Heart left ventricle (tissue), 16 donors: ENCODE measurements around the gene LPAR3. TPM values are rescaled to one million over a fixed set of nuclear protein-coding genes. Genes with fewer than 3 reads are reported as not detected.

Experiments
- ATAC-seq, 4 donors: fragments of 200-7000 bp; cut with Tn5 transposase; one replicate each; pipeline ENCODE4 v1.9.1; 2020 to 2022; ENCODE audit warnings: moderate library complexity in 4 of 4, mild to moderate bottlenecking in 3 of 4, moderate number of reproducible peaks in 1 of 4
- DNase-seq, 5 donors: peaks; one replicate each; pipeline ENCODE4 v3.0.0-alpha.2; 2020
- H3K27ac ChIP-seq, 12 donors: fragments of 200-600 bp; sonication (generic) in 4 of 12; one replicate each; pipeline versions ENCODE4 v1.5.0 to v1.8.0; 2016 to 2022; ENCODE audit warnings: mild to moderate bottlenecking in 2 of 12
- H3K27me3 ChIP-seq, 9 donors: fragments of 200-600 bp; sonication (generic) in 2 of 9; one replicate each; pipeline versions ENCODE4 v1.5.1 to v1.8.0; 2016 to 2022; ENCODE audit warnings: mild to moderate bottlenecking in 3 of 9
- H3K36me3 ChIP-seq, 9 donors: fragments of 200-600 bp; sonication (generic) in 2 of 9; one replicate each; pipeline versions ENCODE4 v1.5.0 to v1.8.0; 2018 to 2022; ENCODE audit warnings: mild to moderate bottlenecking in 2 of 9
- H3K4me1 ChIP-seq, 12 donors: fragments of 200-600 bp; sonication (generic) in 4 of 12; one replicate each; pipeline versions ENCODE4 v1.5.0 to v1.8.0; 2016 to 2022; ENCODE audit warnings: mild to moderate bottlenecking in 3 of 12
- H3K4me3 ChIP-seq, 12 donors: fragments of 200-600 bp; sonication (generic) in 4 of 12; one replicate each; pipeline versions ENCODE4 v1.5.0 to v1.8.0; 2017 to 2022; ENCODE audit warnings: mild to moderate bottlenecking in 9 of 12, moderate library complexity in 4 of 12
- H3K9me3 ChIP-seq, 12 donors: fragments of 200-600 bp; sonication (generic) in 4 of 12; one replicate each; pipeline versions ENCODE4 v1.5.0 to v1.8.0; 2016 to 2022; ENCODE audit warnings: mild to moderate bottlenecking in 1 of 12
- POLR2A ChIP-seq, 2 donors: fragments of 450-650 bp; IDR thresholded peaks; one replicate each; pipeline ENCODE4 v1.6.1; 2017; ENCODE audit warnings: antibody characterized with exemption in 2 of 2, mild to moderate bottlenecking in 2 of 2, moderate library complexity in 2 of 2
- WGBS, 4 donors: extraction: QIAGEN DNeasy Blood & Tissue Kit in 2 of 4; methylation state at CpG; one replicate each; pipeline versions ENCODE4 v1.1.5 to v1.1.7; 2013 to 2018; 5-methylcytosine and 5-hydroxymethylcytosine counted together
- intact Hi-C, 10 donors: fragments of 100-400 bp; cut with DNase I; formaldehyde crosslinking; loops; one replicate each; pipeline versions ENCODE4 v1.11.1 to v1.14.2; 2022
- polyA plus RNA-seq, 2 donors: library from polyadenylated mRNA; stranded (reverse); fragments of 200-250 nt; gene quantifications; one replicate each; pipeline ENCODE4 v1.2.3, GENCODE V29; 2013
- total RNA-seq, 9 donors: library from RNA; depleted of rRNA in 2 of 9; stranded (reverse); fragments of >200 nt in 2 of 9; fragmentation: NEBNext Ultra II Directional in 3 of 9; extraction: Animal tissue kit (Norgen Biotek cat#: 25700) in 3 of 9; gene quantifications; one replicate each; pipeline versions ENCODE4 v1.1.0 to v1.2.4, GENCODE V29; 2016 to 2023
- TF ChIP-seq, protein P1 (sequence below), 12 donors: fragments of 200-600 bp; sonication (generic) in 4 of 12; IDR thresholded peaks; one replicate each; pipeline versions ENCODE4 v1.5.0 to v1.8.0; 2018 to 2022; ENCODE audit warnings: antibody characterized with exemption in 12 of 12, mild to moderate bottlenecking in 5 of 12
- donor health status: ischemic (EF 13 %, LVEDD 7.1; RV severe dilation, severe dysfunction).
- donor health status: healthy with polysubstance abuse.
- donor health status: DM: no; HTN: yes; CAD: no.
- donor health status: DM: no; HTN: no; CAD: no.
- donor health status: ischemic (EF 25% LVEDD 6.9; RV normal size, moderate dysfunction).
- donor health status: ischemic (EF 25% LVEDD 5.7; RV mildly dilated, moderate dysfunction).
- donor health status: healthy.
- donor health status: DM: yes; HTN: yes; CAD: no.
- donor health status: ischemic (EF 35%, LVEDD 5.7; RV mildly dilated, moderate dysfunction).
- donor health status: nonischemic (EF 11% LVEDD 7.7; RV severe dilation, severe dysfunction).
- donor health status: DM: yes; HTN: yes; CAD: no.
- donor health status: PGD.
- donor health status: ischemic (EF 29% LVEDD 5.4; RV normal size, mild dysfunction).
- donor health status: nonischemic (EF 23%, LVEDD 6.1; RV moderate dilation, normal function).

The LPAR3 gene
- total and polyA plus RNA-seq, 11 donors = 5.9 to 25.0 (median 11.5) TPM

DNA sequence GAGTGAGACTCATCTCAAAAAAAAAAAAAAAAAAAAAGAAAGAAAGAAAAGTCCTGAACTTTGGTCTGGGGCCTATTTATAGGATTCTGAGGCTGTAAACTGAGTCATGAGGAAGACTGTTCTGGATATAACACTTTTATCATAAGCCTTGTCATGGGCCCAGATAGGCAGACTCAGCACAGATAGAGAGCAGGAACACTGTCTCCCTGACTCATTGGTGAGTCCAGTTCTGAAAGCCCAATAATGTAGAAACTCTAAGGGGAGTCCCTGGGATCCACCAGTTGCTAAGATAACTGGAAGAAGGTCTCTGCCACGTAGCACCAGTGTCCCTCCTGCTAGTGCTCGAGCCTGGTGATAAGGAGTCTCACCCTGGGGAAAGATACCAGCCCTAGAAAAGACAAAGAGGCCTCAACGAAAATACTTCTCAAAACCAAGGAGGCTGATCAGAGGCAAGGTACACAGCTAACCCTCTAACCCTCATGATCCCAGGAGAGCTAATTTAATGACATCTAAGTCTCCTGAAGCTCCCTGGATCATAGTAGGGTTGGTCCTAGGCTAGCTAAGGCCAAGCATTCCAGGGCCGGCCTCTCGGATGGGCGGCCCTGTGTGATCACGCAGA is 43.5 kb downstream of the LPAR3 start:
- Histone ChIP-seq H3K4me1 (peaks cover 0 to 31% (median 6%) of the 10 kb centered on the region in 12 donors), H3K4me3 (no peak overlapping the region), H3K9me3 (no peaks in the 10 kb centered on the region), H3K36me3 (no peaks in the 10 kb centered on the region), H3K27me3 (no peaks in the 10 kb centered on the region), H3K27ac (no peak overlapping the region)
- 50 to 71% (median 58%) methylated on average over 7 of the region's 7 CpGs for WGBS, 4 donors
- DNase-seq (no peak), ATAC-seq (no peak)
- intact Hi-C loops = no loop called here
- TF ChIP-seq, protein P1, sequence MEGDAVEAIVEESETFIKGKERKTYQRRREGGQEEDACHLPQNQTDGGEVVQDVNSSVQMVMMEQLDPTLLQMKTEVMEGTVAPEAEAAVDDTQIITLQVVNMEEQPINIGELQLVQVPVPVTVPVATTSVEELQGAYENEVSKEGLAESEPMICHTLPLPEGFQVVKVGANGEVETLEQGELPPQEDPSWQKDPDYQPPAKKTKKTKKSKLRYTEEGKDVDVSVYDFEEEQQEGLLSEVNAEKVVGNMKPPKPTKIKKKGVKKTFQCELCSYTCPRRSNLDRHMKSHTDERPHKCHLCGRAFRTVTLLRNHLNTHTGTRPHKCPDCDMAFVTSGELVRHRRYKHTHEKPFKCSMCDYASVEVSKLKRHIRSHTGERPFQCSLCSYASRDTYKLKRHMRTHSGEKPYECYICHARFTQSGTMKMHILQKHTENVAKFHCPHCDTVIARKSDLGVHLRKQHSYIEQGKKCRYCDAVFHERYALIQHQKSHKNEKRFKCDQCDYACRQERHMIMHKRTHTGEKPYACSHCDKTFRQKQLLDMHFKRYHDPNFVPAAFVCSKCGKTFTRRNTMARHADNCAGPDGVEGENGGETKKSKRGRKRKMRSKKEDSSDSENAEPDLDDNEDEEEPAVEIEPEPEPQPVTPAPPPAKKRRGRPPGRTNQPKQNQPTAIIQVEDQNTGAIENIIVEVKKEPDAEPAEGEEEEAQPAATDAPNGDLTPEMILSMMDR (IDR thresholded peaks at IDR 0.05) = no peak
- no peak for TF ChIP-seq POLR2A (IDR thresholded peaks at IDR 0.05)

- Histone ChIP-seq H3K4me1 (peaks cover 0 to 19% (median 6%) of the 10 kb centered on the region in 12 donors), H3K36me3 (no peaks in the 10 kb centered on the region), H3K27ac (peak overlapping the region in 10 of 12 donors; percentile 0 to 64 (median 36)), H3K27me3 (no peaks in the 10 kb centered on the region), H3K4me3 (no peak overlapping the region), H3K9me3 (no peaks in the 10 kb centered on the region)
- DNase-seq (peak; percentile 49 to 80 (median 68)), ATAC-seq (peak; percentile 84 to 91 (median 84))
- WGBS, 4 donors = 15 to 18% (median 15%) methylated on average over 5 of the region's 5 CpGs
- intact Hi-C loops = no loop called here
- no peak for TF ChIP-seq POLR2A (IDR thresholded peaks at IDR 0.05)
- TF ChIP-seq, protein P1 (IDR thresholded peaks at IDR 0.05) = no peak
These were observed 45.5 kb downstream of the LPAR3 start for GRCh38 chr1:84847253-84848250.

- TF ChIP-seq, protein P1 (IDR thresholded peaks at IDR 0.05) = no peak
- TF ChIP-seq POLR2A (IDR thresholded peaks at IDR 0.05) = no peak
- Histone ChIP-seq H3K4me1 (peaks cover 0 to 19% (median 6%) of the 10 kb centered on the region in 12 donors), H3K9me3 (no peaks in the 10 kb centered on the region), H3K27me3 (no peaks in the 10 kb centered on the region), H3K36me3 (no peaks in the 10 kb centered on the region), H3K27ac (no peak overlapping the region), H3K4me3 (no peak overlapping the region)
- intact Hi-C loops = no loop called here
- DNase-seq (no peak), ATAC-seq (no peak)
These were observed 46.6 kb downstream of the LPAR3 start for GRCh38 chr1:84846387-84846786.

DNA sequence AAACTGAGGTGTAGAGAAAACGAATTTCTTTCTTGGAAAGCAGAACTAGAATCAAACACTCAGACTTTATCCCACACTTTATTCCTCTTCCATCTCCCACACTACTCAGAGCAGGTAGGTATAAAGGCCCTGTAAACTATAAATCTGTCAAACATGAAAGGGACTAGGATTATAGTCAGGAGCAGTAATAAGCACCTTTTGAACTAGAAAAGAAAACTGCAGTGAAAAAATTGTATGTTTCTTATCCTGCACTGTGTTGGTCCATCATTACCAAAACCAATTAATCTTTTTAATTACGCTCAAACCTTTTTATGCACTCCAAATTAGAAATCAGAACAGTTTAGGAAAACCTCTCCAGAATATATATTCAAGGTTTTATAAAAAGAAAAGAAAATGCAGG is 47.6 kb downstream of the LPAR3 start:
- intact Hi-C loops = no loop called here
- no peak for DNase-seq
- WGBS, 4 donors = 70 to 78% (median 76%) methylated on average over 2 of the region's 2 CpGs
- no peaks in the 10 kb centered on the region for H3K27me3 ChIP-seq
- TF ChIP-seq POLR2A (IDR thresholded peaks at IDR 0.05) = no peak
- TF ChIP-seq, protein P1 (IDR thresholded peaks at IDR 0.05) = no peak
- H3K36me3 ChIP-seq = no peaks in the 10 kb centered on the region
- H3K27ac ChIP-seq = no peak overlapping the region
- H3K4me3 ChIP-seq = no peak overlapping the region
- no peaks in the 10 kb centered on the region for H3K9me3 ChIP-seq
- peaks cover 0 to 19% (median 6%) of the 10 kb centered on the region in 12 donors for H3K4me1 ChIP-seq
- ATAC-seq = no peak
